ENCODE data around the gene FBXO15. TPM values are rescaled to one million over a fixed set of nuclear protein-coding genes. Genes with fewer than 3 reads are reported as not detected.

The FBXO15 gene
- total and polyA plus RNA-seq, 2 of the 8 experiments (the other 6 are each of a cell fraction or from before 2014, with no cell fraction given), result 0.84 to 0.85 TPM

DNA sequence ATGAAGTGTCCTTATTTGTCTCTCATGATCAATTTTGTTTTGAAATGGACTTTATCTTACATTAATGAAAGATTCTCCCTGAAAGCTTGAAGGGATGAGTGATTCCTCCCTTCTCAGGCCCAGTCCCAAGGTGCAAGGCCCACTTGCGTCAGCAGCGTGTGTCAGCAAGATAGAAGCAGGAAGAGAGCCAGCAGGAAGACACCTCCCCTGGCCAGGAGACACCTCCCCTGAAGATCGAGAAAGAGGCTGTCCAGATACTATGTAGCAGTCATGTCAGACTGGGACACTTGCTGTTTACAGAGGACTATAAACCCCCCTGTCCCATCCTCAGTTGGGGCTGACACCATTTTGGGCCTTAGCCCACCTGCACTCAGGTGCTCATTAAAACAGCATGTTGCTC is 39.0 kb upstream of the FBXO15 start (continued):
- TF ChIP-seq USF2 (IDR thresholded peaks at IDR 0.05; ENCODE audit: low read length) (no peak), CBX8 (IDR thresholded peaks at IDR 0.05; ENCODE audit: borderline replicate concordance, low read depth, low read length) (no peak), NRF1 (IDR thresholded peaks at IDR 0.05; ENCODE audit: low read depth, low read length) (no peak), CEBPB (IDR thresholded peaks at IDR 0.05; ENCODE audit: low read depth, low read length) (no peak), SIX5 (IDR thresholded peaks at IDR 0.05; ENCODE audit: low read depth, low read length) (no peak), RFX5 (IDR thresholded peaks at IDR 0.05; ENCODE audit: borderline replicate concordance, low read depth, low read length) (no peak), ATF2 (IDR thresholded peaks at IDR 0.05; ENCODE audit: low read length) (no peak)
